ENCODE results near the gene IKZF2. TPM values are rescaled to one million over a fixed set of nuclear protein-coding genes. Genes with fewer than 3 reads are reported as not detected.

The IKZF2 gene
- total and polyA plus RNA-seq, 2 experiments from 2014 or later = 2.6 to 10.1 TPM

- no peak for DNase-seq (ENCODE audit: low spot score)
- Histone ChIP-seq H3K79me2 (replicated peaks; ENCODE audit: insufficient read depth) (no peaks in the 10 kb centered on the region), H3K4me3 (no peak overlapping the region), H3K27ac (ENCODE audit: low read depth) (no peak overlapping the region), H3K27me3 (ENCODE audit: insufficient read depth) (no peaks in the 10 kb centered on the region), H4K20me1 (replicated peaks; ENCODE audit: insufficient read depth) (no peaks in the 10 kb centered on the region), H3K9me2 (ENCODE audit: insufficient read depth) (no peaks in the 10 kb centered on the region), H3K4me1 (ENCODE audit: insufficient read depth) (no peaks in the 10 kb centered on the region), H3F3A (replicated peaks; ENCODE audit: low read depth) (no peaks in the 10 kb centered on the region), H2AFZ (no peak overlapping the region), H3K36me3 (ENCODE audit: insufficient read depth) (no peaks in the 10 kb centered on the region), H3K4me2 (no peak overlapping the region)
- Mint-ChIP-seq H3K4me3 (no peak overlapping the region), H3K36me3 (ENCODE audit: low read depth) (no peaks in the 10 kb centered on the region), H3K27me3 (ENCODE audit: insufficient read depth, low read depth, poor library complexity) (no peaks in the 10 kb centered on the region), H3K9me3 (no peaks in the 10 kb centered on the region), H3K4me1 (no peaks in the 10 kb centered on the region), H3K27ac (peak overlapping the region; percentile 46; the same call in 1 of the 2 replicates)
- TF ChIP-seq ZNF331 (CRISPR knock-in tag; IDR thresholded peaks at IDR 0.05; ENCODE audit: low read depth) (no peak), NANOG (IDR thresholded peaks at IDR 0.05; ENCODE audit: borderline replicate concordance) (no peak), JUNB (IDR thresholded peaks at IDR 0.05; ENCODE audit: unreplicated experiment) (no peak), EZH2 (IDR thresholded peaks at IDR 0.05; ENCODE audit: low read depth, unreplicated experiment) (no peak)
- ATAC-seq = no peak
These were observed 171.6 kb downstream of the IKZF2 start for GRCh38 chr2:212979799-212980198.

- Histone ChIP-seq H3K79me2 (replicated peaks; ENCODE audit: insufficient read depth) (no peaks in the 10 kb centered on the region), H3F3A (replicated peaks; ENCODE audit: low read depth) (no peaks in the 10 kb centered on the region), H3K27me3 (ENCODE audit: insufficient read depth) (no peaks in the 10 kb centered on the region), H3K36me3 (ENCODE audit: insufficient read depth) (no peaks in the 10 kb centered on the region), H2AFZ (no peak overlapping the region), H3K4me2 (no peak overlapping the region), H3K27ac (ENCODE audit: low read depth) (no peak overlapping the region), H3K9me2 (ENCODE audit: insufficient read depth) (no peaks in the 10 kb centered on the region), H3K4me1 (ENCODE audit: insufficient read depth) (no peaks in the 10 kb centered on the region), H3K4me3 (no peak overlapping the region), H4K20me1 (replicated peaks; ENCODE audit: insufficient read depth) (no peaks in the 10 kb centered on the region)
- no peaks in the 10 kb centered on the region for H3K4me1 Mint-ChIP-seq
- H3K27me3 Mint-ChIP-seq (ENCODE audit: insufficient read depth, low read depth, poor library complexity) = no peaks in the 10 kb centered on the region
- ATAC-seq (no peak), DNase-seq (ENCODE audit: low spot score) (no peak)
- H3K4me3 Mint-ChIP-seq = no peak overlapping the region
- H3K9me3 Mint-ChIP-seq = no peaks in the 10 kb centered on the region
- H3K27ac Mint-ChIP-seq = no peak overlapping the region
- H3K36me3 Mint-ChIP-seq (ENCODE audit: low read depth) = no peaks in the 10 kb centered on the region
- TF ChIP-seq STAT1 (IDR thresholded peaks at IDR 0.05; ENCODE audit: unreplicated experiment) = no peak
- no peak for TF ChIP-seq JUNB (IDR thresholded peaks at IDR 0.05; ENCODE audit: unreplicated experiment)
- TF ChIP-seq POLR2AphosphoS5 (IDR thresholded peaks at IDR 0.05; ENCODE audit: low read depth) = no peak
- TF ChIP-seq, protein P1, sequence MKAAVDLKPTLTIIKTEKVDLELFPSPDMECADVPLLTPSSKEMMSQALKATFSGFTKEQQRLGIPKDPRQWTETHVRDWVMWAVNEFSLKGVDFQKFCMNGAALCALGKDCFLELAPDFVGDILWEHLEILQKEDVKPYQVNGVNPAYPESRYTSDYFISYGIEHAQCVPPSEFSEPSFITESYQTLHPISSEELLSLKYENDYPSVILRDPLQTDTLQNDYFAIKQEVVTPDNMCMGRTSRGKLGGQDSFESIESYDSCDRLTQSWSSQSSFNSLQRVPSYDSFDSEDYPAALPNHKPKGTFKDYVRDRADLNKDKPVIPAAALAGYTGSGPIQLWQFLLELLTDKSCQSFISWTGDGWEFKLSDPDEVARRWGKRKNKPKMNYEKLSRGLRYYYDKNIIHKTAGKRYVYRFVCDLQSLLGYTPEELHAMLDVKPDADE (IDR thresholded peaks at IDR 0.05) = no peak
- TF ChIP-seq REST (IDR thresholded peaks at IDR 0.05; ENCODE audit: unreplicated experiment) = no peak
- TF ChIP-seq CREB1 (CRISPR knock-in tag; IDR thresholded peaks at IDR 0.05; ENCODE audit: low read depth) = no peak
- no peak for TF ChIP-seq NANOG (IDR thresholded peaks at IDR 0.05; ENCODE audit: borderline replicate concordance)
- TF ChIP-seq EZH2 (IDR thresholded peaks at IDR 0.05; ENCODE audit: low read depth, unreplicated experiment) = no peak
- TF ChIP-seq, protein P2, sequence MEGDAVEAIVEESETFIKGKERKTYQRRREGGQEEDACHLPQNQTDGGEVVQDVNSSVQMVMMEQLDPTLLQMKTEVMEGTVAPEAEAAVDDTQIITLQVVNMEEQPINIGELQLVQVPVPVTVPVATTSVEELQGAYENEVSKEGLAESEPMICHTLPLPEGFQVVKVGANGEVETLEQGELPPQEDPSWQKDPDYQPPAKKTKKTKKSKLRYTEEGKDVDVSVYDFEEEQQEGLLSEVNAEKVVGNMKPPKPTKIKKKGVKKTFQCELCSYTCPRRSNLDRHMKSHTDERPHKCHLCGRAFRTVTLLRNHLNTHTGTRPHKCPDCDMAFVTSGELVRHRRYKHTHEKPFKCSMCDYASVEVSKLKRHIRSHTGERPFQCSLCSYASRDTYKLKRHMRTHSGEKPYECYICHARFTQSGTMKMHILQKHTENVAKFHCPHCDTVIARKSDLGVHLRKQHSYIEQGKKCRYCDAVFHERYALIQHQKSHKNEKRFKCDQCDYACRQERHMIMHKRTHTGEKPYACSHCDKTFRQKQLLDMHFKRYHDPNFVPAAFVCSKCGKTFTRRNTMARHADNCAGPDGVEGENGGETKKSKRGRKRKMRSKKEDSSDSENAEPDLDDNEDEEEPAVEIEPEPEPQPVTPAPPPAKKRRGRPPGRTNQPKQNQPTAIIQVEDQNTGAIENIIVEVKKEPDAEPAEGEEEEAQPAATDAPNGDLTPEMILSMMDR (conservative IDR thresholded peaks at IDR 0.05; ENCODE audit: low read depth in 2 of 2) = no peak
These were observed 172.3 kb downstream of the IKZF2 start for GRCh38 chr2:212979046-212979612.
